COLO829 (cell line): ENCODE data around the gene PLK3.
"Not testable (repeated sequence)": the region's sequence is repeated elsewhere in the genome, so short reads cannot be mapped to it uniquely, and the experiment has no call there.

Experiments used
- DNase-seq: peaks from one replicate; pipeline ENCODE4 v3.0.0; 2012; ENCODE audit warnings: low spot score

PLK3 gene

DNA sequence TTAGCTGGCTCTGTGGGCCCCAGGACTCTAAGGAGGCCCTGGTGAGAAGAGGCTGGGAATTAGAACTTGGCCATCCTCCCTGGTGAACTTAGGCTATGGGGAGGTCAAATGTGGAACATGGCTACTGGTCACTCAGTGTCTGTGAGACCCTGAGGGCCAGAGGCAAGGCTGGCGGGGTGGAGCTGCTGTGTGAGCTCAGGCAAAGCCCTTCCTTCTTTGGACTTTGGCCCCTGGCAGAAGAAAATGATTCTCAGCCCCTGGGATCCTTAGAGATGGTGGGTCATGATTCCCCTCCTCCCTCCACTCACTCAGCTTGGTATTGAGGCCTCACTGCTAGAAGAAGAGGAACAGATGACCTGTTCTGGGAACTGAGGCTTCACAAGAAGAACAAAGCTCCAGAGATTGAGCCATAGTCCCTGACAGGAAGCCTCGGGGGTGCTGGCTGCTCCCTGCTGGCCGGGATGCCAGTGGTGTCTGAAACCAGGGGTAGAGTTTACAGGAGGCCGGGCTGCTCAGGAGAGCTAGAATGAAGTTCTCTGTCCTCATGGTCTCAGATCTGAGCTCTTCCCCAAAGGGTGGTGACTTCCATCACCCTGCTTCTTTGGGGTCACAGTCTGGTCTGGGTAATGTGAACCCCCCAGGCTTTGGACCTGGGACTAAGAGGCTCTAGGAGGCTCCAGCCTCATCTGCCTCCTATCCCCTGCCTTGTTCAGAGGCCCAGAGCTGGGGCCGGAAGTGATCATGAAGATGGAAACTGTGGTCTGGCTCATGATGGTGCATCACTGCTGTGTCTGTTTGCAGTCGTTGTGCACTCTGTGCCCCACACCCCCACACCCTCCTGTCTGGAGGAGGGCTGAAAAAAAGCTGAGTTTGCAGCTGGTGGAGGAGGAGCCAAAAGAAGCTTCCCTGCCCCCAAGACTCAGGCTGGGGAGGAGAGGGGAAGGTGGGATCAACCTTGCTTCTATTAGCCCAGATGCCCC, 9.1 kb downstream of the PLK3 start:
- DNase-seq, result no peak

DNA sequence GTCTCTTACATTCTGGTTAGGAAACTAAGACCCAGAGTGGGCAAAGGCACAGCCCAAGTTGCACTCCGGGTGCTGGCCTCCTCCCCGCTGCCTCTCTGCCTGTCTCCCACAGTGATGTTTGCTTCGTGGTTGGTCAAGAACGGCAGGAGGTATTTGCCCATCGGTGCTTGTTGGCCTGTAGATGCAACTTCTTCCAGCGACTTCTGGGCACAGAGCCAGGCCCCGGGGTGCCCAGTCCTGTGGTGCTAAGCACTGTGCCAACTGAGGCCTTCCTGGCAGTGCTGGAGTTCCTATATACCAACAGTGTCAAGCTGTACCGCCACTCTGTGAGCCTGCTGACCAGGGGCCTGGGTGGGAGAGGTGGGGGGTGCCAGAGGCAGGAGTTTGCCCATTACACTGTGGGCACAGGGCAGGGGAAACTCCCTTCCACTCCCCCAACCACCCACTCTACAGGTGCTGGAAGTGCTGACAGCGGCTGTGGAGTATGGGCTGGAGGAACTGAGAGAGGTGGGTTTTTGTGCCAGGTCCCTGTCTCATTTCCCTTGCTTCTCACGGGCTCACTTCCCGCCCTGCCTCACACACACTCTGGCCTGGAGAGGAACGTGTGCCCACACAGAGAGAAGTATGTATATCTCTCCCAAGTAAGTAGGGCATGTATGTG, 10.1 kb downstream of the PLK3 start:
- DNase-seq, result no peak

DNA sequence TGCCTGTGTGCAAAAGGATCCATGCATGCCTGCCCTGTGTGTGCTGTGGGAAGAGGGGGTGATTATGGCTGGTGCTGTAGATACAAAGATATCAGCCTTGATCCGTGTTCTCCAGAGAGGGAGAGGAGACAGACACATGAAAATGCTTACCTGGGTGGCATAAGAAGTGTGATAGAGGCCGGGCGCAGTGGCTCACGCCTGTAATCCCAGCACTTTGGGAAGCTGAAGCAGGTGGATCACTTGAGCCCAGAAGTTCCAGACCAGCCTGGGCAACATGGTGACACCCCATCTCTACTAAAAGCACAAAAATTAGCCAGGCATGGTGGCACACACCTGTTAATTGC, 10.6 kb downstream of the PLK3 start:
- not testable (repeated sequence) for DNase-seq

DNA sequence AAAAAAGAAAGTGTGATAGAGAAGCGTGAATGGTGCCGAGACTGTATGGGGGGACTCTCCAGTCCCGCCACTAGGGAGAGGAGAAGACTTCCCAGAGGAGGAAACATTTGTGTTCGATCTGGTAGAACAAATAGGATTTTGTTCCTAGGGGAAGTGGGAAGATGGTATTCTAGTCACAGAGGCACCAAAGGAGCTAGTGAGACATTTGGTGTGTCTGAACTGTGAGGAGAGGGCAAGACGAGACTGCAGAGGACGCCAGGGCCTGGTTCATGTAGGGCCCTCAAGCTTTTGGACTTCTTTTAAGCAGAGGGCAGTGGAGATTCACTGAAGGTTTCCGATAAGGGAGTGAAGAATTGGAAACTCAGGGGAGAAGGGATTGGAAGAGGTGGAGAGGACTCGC, 11.1 kb downstream of the PLK3 start:
- no peak for DNase-seq

DNA sequence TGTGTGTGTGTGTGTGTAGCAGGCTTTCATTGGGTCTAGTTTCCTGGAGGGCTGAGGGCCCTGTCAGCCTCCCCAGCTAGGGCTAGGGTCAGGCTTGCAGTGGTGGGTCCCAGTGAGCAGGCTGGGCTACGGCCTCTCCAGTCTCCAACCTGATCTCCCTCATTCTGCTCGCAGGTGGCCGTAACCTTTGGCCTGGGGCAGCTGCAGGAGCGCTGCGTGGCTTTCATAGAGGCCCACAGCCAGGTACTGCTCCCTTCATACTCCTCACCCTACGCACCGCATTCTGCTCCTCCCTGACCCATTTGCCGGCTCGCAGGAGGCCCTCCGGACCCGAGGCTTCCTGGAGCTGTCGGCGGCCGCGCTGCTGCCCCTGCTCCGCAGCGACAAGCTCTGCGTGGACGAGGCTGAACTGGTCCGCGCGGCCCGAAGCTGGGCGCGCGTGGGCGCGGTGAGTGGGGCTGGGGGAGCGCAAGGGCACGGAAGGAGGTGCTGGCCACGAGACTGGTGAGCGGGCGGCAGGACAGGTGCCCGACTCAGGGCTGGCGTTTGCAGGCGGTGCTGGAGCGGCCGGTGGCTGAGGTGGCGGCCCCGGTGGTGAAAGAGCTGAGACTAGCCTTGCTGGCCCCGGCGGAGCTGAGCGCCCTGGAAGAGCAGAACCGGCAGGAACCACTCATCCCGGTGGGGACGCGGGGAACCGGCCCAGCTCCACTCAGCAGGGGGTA, 12.8 kb downstream of the PLK3 start:
- no peak for DNase-seq

DNA sequence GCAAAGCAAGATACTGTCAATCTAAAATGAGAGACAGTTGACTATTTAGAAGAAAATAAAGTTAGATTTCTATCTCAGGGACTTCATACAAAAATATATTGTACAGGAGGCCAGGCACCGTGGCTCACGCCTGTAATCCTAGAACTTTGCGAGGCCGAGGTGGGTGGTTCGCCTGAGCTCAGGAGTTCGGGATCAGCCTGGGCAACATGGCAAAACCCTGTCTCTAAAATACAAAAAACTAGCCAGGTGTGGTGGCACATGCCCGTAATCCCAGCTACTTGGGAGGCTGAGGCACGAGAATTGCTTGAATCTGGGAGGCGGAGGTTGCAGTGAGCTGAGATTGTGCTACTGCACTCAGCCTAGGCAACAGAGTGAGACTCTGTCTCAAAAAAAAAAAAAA, 15.7 kb downstream of the PLK3 start:
- not testable (repeated sequence) for DNase-seq

DNA sequence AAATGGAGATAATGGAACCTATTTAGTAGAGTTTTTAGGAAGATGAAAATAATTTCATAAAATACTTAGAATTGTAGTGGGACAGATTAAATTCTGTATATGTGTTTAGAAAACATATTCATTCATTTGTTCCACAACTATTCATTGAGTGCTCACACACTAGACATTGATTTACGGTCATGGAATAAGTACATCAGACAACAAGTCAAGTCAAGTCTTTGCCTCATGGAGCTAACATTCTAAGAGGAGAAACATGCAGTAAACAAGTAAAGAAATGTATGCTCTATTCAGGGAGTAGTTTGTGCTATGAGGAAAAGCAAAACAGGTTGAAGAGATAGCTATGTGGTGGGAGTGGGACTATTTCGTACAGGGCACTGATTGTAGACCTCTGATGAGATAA, 17.1 kb downstream of the PLK3 start:
- DNase-seq, result no peak

DNA sequence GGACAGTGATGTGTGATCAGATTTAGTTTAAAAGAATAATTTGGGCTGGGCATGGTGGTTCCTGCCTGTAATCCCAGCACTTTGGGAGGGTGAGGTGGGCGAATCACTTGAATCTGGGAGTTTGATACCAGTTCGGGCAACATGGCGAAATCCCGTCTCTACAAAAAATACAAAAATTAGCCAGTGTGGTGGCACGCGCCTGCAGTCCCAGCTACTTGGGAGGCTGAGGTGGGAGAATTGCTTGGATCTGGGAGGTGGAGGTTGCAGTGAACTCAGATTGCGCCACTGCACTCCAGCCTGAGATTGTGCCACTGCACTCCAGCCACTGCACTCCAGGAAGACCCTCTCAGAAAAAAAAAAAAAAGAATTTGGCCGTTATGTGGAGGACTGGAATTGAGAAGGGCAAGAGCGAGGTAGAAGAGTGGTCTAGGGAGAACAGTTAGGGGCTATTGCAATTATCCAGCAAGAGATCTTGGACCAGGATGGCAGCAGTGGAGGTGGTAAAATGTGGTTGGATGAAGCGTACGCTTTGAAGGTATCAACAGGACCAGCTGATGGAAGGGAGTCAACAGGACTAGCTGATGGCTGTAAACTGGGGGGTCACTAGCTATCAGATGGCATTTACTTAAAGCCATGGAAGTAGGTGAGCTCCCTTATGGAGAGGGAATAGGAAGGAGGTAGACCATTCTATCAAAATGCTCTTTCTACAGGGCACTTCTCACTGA, 17.8 kb downstream of the PLK3 start:
- DNase-seq, result no peak

DNA sequence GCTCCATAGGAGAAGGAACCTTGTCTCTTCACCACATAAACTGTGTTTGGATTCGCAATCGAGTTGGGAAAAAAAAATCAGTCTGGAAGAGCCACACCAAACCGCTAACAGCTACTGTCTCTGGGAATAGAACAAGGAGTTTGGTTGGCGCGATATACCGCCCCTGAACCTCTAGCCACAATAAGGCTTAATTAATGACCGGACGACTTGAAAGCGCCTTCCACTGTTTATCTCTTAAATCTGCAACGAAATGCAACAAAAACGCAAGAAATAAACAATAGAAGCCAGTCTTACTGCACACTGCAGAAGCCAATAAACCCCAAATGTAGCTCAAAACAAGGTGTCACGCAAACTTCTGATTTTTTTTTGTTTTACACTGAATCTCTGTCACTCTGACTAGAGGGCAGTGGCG, 19.0 kb downstream of the PLK3 start:
- peak; percentile 63 for DNase-seq

DNA sequence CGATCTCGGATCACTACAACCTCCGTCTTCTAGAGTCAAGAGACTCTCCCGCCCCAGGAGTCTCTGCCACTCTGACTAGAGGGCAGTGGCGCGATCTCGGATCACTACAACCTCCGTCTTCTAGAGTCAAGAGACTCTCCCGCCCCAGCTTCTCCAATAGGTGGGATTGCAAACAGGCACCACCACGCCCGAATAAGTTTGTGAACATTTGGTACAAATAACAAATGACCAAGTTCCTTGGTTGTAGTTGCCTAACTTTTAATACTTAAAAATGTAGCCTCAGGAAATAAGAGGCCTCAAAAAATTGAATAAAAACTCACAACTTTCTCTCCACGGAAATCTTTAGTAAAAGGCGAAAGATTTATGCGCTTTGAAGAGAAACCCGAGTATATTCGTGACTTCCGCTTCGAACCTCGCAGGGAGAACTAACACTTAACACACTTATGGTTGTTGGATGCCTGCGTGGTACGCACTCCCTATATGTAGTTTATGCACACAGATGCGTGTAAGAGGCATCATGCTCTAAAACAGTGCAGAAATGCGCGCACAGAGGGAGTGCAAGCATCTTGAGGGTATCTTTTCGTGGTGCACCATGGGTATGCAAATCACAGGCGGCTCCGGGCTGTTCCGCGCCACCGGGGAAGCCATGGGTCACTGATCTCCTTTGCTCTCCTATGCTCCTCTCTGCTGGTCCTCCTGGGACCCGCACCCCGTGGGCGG, 19.6 kb downstream of the PLK3 start:
- DNase-seq, result peak; percentile 89

DNA sequence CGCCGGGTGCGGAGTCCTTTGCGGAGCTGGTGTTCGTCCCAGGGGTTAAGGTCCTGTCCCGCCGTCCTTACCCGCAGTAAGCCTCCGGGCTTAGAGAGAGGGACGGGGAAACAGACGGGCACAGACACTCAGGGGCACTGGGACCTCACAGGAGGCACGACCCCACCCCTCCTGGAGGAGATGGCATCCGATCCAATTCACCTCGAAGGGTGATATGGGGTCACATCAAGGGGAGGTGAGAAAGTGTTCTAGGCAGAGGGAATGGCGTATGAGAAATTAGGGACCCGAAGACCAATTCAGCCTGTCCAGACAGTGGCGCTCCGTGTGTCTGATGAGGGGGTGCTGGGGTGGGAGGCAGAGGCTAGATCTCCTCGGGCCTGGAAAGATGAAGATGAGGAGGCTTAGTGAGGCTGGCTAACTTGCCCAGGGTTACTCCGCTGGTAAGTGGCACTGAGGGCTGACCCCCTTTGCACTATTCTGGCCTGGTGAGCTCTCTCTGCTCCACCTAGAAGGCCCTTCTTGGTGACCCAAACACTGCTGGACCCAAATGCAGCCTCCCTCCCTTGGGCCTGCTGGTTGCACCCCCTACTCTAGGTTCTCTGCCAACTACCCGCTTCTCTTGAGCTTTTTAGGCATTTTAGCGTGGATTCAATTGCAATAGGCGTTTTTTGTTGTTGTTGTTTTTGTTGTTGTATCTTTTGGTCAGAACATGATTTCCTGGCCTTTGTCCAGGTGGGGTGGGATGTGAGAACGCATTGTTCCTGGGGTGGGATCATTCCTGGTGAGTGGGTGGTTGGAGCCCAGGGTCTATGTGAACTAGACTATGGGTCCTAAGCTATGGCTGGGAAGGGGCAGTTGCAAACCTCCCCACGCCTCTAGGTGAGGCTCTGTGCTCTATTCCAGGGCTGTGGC, 20.4 kb downstream of the PLK3 start:
- no peak for DNase-seq

DNA sequence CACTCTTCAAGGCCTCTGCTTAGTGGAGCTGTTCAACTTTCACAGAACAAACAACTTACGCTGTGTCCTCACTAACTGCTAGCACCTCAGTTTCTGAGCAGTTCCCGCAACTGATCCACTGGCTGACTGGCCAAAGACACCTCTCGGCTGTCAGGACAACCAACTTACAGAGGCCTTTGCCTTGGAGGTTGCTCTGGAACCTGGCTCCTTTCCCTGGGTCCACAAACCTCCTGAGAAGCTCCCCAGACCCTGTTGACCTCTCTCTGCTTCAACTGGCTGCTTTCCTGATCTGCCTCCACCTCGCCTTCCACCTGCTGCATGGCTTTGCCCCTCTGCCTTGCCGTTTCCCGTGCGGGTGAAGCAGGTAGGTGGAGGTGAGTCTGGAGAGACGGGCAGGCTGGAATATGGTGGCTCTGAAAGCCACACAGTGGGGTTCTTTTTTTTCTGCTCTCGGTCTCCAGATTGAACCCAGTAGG, 21.1 kb downstream of the PLK3 start:
- DNase-seq, result no peak

DNA sequence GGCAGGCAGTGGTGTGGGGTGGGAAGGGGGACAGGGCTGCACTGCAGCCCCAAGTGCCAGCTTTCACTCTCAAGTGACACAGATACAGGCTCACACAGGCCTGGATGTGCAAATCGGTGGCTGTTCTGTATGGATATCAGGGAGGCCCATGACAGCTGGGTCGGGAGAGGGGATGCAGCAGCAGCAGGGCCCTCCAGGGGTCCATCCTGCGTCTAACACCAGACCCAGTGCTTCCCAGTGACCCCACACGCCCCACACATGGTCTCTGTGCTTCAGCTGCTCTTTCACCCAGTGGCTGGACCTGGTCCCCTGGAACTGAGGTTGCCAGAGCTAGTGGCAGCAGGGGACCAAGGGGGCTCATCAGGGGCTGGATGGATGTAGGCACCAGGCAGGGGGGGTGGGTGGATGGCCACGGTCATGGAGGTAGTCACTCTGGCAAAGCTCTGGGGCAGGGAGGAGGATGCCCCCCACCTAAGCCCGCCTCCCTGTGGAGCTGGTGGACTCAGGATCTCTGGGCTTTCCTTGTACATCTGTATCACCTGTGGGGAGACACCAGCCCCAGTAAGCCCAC, 22.0 kb downstream of the PLK3 start:
- DNase-seq, result no peak

DNA sequence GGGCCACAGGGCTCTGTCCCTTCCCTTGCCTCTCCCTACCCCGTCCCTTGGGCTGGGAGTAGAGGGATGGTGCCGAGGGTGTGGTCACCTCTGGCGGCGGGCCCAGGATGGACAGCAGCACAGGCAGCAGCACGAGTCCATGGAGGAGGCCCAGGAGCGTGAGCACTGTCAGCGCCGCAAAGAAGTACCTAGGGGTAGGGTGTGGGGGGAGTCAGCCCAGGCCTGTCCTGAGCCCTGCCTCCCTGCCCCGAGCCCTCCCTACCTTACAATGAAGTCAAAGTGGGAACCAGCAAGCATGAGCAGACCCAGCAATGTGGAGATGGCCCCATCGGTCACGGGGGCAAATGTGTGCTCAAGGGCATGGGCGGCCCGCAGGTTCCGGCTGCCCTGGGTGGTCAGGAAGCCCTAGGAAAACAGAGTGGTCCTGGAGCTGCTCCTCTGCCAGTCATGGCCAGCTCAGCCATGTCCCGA, 22.8 kb downstream of the PLK3 start:
- DNase-seq, result no peak

DNA sequence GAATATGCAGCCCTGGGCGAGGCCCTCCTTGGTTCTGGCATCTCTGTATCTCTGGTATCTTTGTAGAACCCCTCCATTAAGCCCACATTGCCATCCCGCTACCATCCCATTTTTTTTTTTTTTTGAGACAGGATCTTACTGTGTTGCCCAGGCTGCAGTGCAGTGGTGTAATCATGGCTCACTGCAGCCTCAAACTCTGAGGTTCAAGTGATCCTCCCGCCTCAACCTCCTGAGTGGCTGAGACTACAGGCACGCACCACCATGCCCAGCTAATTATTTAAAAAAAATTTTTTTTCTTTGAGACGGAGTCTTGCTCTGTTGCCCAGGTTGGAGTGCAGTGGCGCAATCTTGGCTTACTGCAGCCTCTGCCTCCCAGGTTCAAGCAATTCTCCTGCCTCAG, 24.2 kb downstream of the PLK3 start:
- DNase-seq, result not testable (repeated sequence)

DNA sequence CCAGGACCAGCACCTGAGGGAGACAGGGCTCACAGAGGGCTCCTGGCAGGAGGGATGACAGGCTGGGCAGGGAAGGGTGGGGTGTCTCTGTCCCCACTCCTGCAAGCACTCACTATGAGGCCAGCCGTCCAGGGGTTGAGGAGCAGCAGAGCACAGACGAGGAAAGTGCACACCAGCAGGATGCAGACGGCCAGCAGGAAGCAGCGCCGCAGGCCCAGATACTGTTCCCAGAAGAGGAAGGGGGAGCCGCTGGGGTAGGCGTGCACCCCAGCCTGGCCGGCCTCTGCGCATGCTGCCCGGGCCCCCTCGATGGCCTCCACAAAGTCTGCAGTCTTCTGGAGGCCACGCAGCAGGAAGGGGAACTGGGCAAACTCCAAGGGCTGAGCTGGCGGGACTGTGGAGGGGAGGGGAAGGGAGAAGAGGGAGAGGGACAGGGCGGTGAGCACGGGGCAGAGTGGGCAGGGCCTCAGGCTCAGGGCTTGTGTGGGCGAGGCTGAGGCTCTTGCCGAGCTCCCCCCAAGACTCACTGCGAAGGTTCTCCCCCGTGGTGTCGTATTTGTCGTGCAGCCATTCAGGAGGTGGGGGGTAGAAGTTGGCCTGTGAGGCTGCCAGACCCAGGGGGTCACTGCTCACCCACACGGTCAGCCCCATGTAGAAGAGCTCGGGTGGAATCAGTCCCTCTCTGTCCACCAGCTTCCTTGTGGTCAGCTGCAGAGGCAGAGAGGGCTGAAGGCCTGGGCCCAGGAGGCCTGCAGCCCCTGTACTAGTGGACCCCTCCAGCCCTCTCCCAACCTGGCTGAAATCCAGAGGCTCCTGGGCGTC, 26.4 kb downstream of the PLK3 start:
- no peak for DNase-seq

DNA sequence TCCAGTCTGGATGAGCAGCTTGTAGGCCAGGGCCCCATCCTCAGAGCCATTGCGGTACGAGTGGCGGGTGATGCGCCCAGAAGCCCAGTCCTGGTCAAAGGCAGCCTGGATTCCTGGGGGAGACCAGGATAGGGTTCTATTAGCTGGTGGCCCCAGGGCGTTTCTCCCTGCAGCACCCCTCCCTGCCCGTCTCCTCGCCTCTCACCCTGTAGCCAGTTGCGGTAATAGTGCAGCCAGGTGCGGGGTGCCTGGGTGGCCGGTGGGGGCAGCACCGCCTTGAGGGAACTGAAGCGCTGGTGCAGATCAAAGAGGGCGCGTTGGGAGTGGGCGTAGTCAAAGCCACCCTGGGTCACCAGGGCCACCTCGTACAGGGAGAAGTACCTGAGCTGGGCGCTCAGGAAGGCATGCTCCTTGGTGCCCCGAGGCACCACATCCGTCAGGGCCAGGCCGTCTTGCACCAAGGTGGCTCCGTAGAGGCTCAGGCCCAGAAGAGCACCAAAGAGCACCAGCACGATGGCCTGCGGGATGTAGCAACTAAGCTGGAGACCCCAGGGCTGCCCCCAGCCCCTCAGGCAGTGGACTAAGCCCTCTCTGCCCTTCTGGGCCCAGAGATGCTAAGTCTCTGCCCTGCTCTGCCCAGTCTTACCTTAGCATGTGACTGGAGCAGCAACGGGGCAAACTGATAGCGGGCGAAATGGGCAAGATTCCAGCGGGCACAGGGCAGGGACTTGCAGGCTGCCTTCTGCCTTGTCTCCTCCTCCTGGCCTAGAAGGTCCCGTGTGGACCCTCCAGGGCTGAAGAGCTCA, 27.2 kb downstream of the PLK3 start:
- no peak for DNase-seq
